ENCODE results near the gene C20orf144.

- TF ChIP-seq, protein P1, sequence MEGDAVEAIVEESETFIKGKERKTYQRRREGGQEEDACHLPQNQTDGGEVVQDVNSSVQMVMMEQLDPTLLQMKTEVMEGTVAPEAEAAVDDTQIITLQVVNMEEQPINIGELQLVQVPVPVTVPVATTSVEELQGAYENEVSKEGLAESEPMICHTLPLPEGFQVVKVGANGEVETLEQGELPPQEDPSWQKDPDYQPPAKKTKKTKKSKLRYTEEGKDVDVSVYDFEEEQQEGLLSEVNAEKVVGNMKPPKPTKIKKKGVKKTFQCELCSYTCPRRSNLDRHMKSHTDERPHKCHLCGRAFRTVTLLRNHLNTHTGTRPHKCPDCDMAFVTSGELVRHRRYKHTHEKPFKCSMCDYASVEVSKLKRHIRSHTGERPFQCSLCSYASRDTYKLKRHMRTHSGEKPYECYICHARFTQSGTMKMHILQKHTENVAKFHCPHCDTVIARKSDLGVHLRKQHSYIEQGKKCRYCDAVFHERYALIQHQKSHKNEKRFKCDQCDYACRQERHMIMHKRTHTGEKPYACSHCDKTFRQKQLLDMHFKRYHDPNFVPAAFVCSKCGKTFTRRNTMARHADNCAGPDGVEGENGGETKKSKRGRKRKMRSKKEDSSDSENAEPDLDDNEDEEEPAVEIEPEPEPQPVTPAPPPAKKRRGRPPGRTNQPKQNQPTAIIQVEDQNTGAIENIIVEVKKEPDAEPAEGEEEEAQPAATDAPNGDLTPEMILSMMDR (IDR thresholded peaks at IDR 0.05) = no peak
- TF ChIP-seq POLR2A (IDR thresholded peaks at IDR 0.05) = no peak
Measured at GRCh38 chr20:33657704-33658095, 4.4 kb upstream of the C20orf144 start.
